ENCODE results near the gene SOX6.

- TF ChIP-seq, protein P1, sequence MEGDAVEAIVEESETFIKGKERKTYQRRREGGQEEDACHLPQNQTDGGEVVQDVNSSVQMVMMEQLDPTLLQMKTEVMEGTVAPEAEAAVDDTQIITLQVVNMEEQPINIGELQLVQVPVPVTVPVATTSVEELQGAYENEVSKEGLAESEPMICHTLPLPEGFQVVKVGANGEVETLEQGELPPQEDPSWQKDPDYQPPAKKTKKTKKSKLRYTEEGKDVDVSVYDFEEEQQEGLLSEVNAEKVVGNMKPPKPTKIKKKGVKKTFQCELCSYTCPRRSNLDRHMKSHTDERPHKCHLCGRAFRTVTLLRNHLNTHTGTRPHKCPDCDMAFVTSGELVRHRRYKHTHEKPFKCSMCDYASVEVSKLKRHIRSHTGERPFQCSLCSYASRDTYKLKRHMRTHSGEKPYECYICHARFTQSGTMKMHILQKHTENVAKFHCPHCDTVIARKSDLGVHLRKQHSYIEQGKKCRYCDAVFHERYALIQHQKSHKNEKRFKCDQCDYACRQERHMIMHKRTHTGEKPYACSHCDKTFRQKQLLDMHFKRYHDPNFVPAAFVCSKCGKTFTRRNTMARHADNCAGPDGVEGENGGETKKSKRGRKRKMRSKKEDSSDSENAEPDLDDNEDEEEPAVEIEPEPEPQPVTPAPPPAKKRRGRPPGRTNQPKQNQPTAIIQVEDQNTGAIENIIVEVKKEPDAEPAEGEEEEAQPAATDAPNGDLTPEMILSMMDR (IDR thresholded peaks at IDR 0.05; ENCODE audit: low read depth, low read length) = no peak
- TF ChIP-seq EZH2phosphoT487 (IDR thresholded peaks at IDR 0.05; ENCODE audit: low read depth) = no peak
Measured at GRCh38 chr11:16336721-16337120, 19.6 kb downstream of the SOX6 start.
